GM23338 (cell line): ENCODE measurements around the gene PSPC1. TPM values are rescaled to one million over a fixed set of nuclear protein-coding genes. Genes with fewer than 3 reads are reported as not detected.

Experiments used
- ATAC-seq: fragments of 200-7000 bp; cut with Tn5 transposase; 3 replicates; pipeline ENCODE4 v1.9.1; 2020
- DNase-seq: peaks from one replicate; pipeline ENCODE4 v3.0.0-alpha.2; 2015; ENCODE audit warnings: low spot score
- H2AFZ ChIP-seq: fragments of 200-600 bp; sonication (generic); 2 replicates; pipeline ENCODE4 v1.8.0; 2016; ENCODE audit warnings: antibody characterized with exemption, mild to moderate bottlenecking, moderate library complexity
- H3F3A ChIP-seq: fragments of 200-600 bp; sonication (generic); replicated peaks from 2 replicates; pipeline ENCODE4 v1.8.0; 2017; ENCODE audit warnings: antibody characterized with exemption, mixed run types, low read depth
- H3K27ac ChIP-seq: fragments of 200-600 bp; sonication (generic); 2 replicates; pipeline ENCODE4 v1.6.1; 2016; ENCODE audit warnings: low read depth
- H3K27me3 ChIP-seq: fragments of 200-600 bp; sonication (generic); 2 replicates; pipeline ENCODE4 v1.8.0; 2016; ENCODE audit warnings: mild to moderate bottlenecking, mixed run types, moderate library complexity; ENCODE audit not compliant: insufficient read depth
- H3K36me3 ChIP-seq: fragments of 200-600 bp; sonication (generic); 2 replicates; pipeline ENCODE4 v1.8.0; 2016; ENCODE audit warnings: mild to moderate bottlenecking; ENCODE audit not compliant: insufficient read depth
- H3K4me1 ChIP-seq: fragments of 200-600 bp; sonication (generic); 2 replicates; pipeline ENCODE4 v1.8.0; 2016; ENCODE audit warnings: mild to moderate bottlenecking, moderate library complexity; ENCODE audit not compliant: insufficient read depth
- H3K4me2 ChIP-seq: fragments of 200-600 bp; sonication (generic); 2 replicates; pipeline ENCODE4 v1.7.1; 2017; ENCODE audit warnings: mixed run types
- H3K4me3 ChIP-seq: fragments of 200-600 bp; sonication (generic); 2 replicates; pipeline ENCODE4 v1.6.1; 2016; ENCODE audit warnings: mixed run types
- H3K79me2 ChIP-seq: fragments of 200-600 bp; sonication (generic); replicated peaks from 2 replicates; pipeline ENCODE4 v1.8.0; 2017; ENCODE audit warnings: mild to moderate bottlenecking; ENCODE audit not compliant: insufficient read depth
- H3K9me2 ChIP-seq: fragments of 200-600 bp; sonication (generic); 2 replicates; pipeline ENCODE4 v1.8.0; 2017; ENCODE audit not compliant: insufficient read depth
- H4K20me1 ChIP-seq: fragments of 200-600 bp; sonication (generic); replicated peaks from 2 replicates; pipeline ENCODE4 v1.8.0; 2017; ENCODE audit warnings: mild to moderate bottlenecking; ENCODE audit not compliant: insufficient read depth
- H3K27ac Mint-ChIP-seq: 2 replicates; pipeline ENCODE4 v1.8.0; 2020; ENCODE audit warnings: inconsistent platforms, mild to moderate bottlenecking, moderate library complexity, mixed read lengths
- H3K27me3 Mint-ChIP-seq: 3 replicates; pipeline ENCODE4 v1.8.0; 2022; ENCODE audit warnings: low read depth, mild to moderate bottlenecking, moderate library complexity, mixed read lengths, inconsistent platforms; ENCODE audit not compliant: insufficient read depth, poor library complexity
- H3K36me3 Mint-ChIP-seq: 3 replicates; pipeline ENCODE4 v1.8.0; 2021; ENCODE audit warnings: low read depth, mild to moderate bottlenecking, inconsistent platforms, moderate library complexity, mixed read lengths
- H3K4me1 Mint-ChIP-seq: 3 replicates; pipeline ENCODE4 v1.8.0; 2020; ENCODE audit warnings: mild to moderate bottlenecking, inconsistent platforms, mixed read lengths
- H3K4me3 Mint-ChIP-seq: 3 replicates; pipeline ENCODE4 v1.8.0; 2021; ENCODE audit warnings: moderate library complexity, mild to moderate bottlenecking, inconsistent platforms, mixed read lengths
- H3K9me3 Mint-ChIP-seq: 3 replicates; pipeline ENCODE4 v1.8.0; 2020; ENCODE audit warnings: moderate library complexity, mild to moderate bottlenecking, inconsistent platforms, mixed read lengths
- CREB1 ChIP-seq: fragments of 250-450 bp; sonication (Bioruptor Pico); IDR thresholded peaks from 2 replicates; pipeline ENCODE4 v1.5.0; 2020; ENCODE audit warnings: low read depth, mild to moderate bottlenecking, moderate library complexity
- CTCF ChIP-seq, 2 experiments: fragments of 200-600 bp in 1 of 2; sonication (generic) in 1 of 2; conservative IDR thresholded peaks; 2 replicates each; pipeline versions ENCODE4 v1.5.1 to v1.6.1; 2016 to 2017; ENCODE audit warnings: antibody characterized with exemption in 2 of 2, low read depth in 2 of 2, mild to moderate bottlenecking in 2 of 2, moderate library complexity in 1 of 2
- EZH2 ChIP-seq: fragments of 200-600 bp; sonication (generic); IDR thresholded peaks from one replicate; pipeline ENCODE4 v1.8.0; 2017; ENCODE audit warnings: antibody characterized with exemption, mild to moderate bottlenecking, low read depth; ENCODE audit not compliant: unreplicated experiment
- JUNB ChIP-seq: IDR thresholded peaks from one replicate; pipeline ENCODE4 v1.6.1; 2016; ENCODE audit warnings: antibody characterized with exemption; ENCODE audit not compliant: unreplicated experiment
- NANOG ChIP-seq: IDR thresholded peaks from 2 replicates; pipeline ENCODE4 v1.6.1; 2016; ENCODE audit warnings: antibody characterized with exemption, borderline replicate concordance
- POLR2AphosphoS5 ChIP-seq: IDR thresholded peaks from 2 replicates; pipeline ENCODE4 v1.6.1; 2016; ENCODE audit warnings: antibody characterized with exemption, low read depth
- REST ChIP-seq: IDR thresholded peaks from one replicate; pipeline ENCODE4 v1.6.1; 2018; ENCODE audit warnings: antibody characterized with exemption; ENCODE audit not compliant: unreplicated experiment
- STAT1 ChIP-seq: IDR thresholded peaks from one replicate; pipeline ENCODE4 v1.6.1; 2016; ENCODE audit warnings: antibody characterized with exemption; ENCODE audit not compliant: unreplicated experiment
- ZNF114 ChIP-seq: fragments of 250-450 bp; sonication (Bioruptor Pico); IDR thresholded peaks from 2 replicates; pipeline ENCODE4 v1.5.0; 2020; ENCODE audit warnings: mild to moderate bottlenecking, moderate library complexity
- ZNF331 ChIP-seq: fragments of 250-450 bp; sonication (Bioruptor Pico); IDR thresholded peaks from 2 replicates; pipeline ENCODE4 v1.5.0; 2020; ENCODE audit warnings: low read depth, mild to moderate bottlenecking, moderate library complexity
- ZNF462 ChIP-seq: fragments of 250-450 bp; sonication (Bioruptor Pico); IDR thresholded peaks from 2 replicates; pipeline ENCODE4 v1.5.0; 2020; ENCODE audit warnings: mild to moderate bottlenecking, moderate library complexity
- polyA plus RNA-seq: library from polyadenylated mRNA; unstranded; fragments of >200 nt; fragmentation: Nextera tagmentation; extraction: Ambion mirVana; gene quantifications from 2 replicates; pipeline ENCODE4 v1.2.1, GENCODE V29; 2016
- total RNA-seq: library from RNA; depleted of rRNA; stranded (reverse); fragments of >200 nt; shearing (Covaris generic); gene quantifications from 2 replicates; pipeline ENCODE4 v1.2.3, GENCODE V29; 2014

PSPC1 gene
- total and polyA plus RNA-seq, 2 experiments from 2014 or later = 38.2 to 80.2 TPM

DNA sequence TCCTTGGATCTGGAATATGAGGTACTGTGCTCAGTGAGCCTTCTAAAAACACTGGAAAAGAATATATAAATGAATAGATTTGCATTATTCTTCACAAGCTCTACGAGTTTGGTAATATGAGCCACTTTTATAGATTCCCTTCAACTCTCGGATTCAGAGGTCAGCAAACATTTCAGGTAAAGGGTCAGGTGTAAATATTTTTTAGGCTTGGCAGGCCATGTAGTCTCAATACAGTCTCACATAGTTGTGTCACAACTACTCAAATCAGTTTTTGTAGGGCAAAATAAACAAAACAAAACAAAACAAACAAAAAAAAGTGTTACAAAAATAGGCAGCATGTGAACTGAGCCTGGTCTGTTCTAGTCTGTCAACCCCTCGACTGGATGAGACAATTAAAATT lies 57.4 kb downstream of the PSPC1 start (continued):
- TF ChIP-seq CTCF (conservative IDR thresholded peaks at IDR 0.05; ENCODE audit: low read depth in 2 of 2) (no peak), JUNB (no peak), POLR2AphosphoS5 (no peak), ZNF331 (CRISPR knock-in tag) (no peak)

DNA sequence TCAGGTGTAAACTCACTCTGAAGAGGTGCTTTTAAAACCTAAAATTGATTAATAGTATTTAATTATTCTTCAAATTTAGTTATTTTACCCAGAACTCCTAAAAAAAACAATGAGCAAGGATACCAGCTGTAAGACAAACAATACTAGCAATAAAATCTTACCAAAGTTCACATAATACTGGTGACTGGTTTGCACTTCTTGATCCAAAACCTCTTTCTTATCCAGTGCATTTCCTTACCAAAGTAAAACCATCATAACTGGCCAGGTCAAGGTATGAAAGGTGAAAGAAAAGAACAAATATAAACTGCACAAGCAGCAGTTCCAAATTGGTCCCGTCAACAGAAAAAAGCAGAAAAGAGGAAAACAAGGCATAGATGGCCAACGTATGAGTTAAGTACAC lies 62.7 kb downstream of the PSPC1 start:
- no peaks in the 10 kb centered on the region for H3F3A ChIP-seq
- no peak overlapping the region for H3K4me2 ChIP-seq
- H3K4me3 ChIP-seq = no peak overlapping the region
- peaks cover 7% of the 10 kb centered on the region; the same call in 1 of the 2 replicates for H4K20me1 ChIP-seq
- TF ChIP-seq NANOG (no peak), CTCF (conservative IDR thresholded peaks at IDR 0.05; ENCODE audit: low read depth in 2 of 2) (no peak), REST (no peak), ZNF462 (no peak), ZNF114 (CRISPR knock-in tag) (no peak), CREB1 (CRISPR knock-in tag) (no peak), EZH2 (no peak), ZNF331 (CRISPR knock-in tag) (no peak), STAT1 (no peak)
- ATAC-seq (no peak), DNase-seq (no peak)
- no peaks in the 10 kb centered on the region for H3K9me2 ChIP-seq
- no peak overlapping the region for H3K4me3 Mint-ChIP-seq
- H2AFZ ChIP-seq = no peak overlapping the region
- H3K36me3 ChIP-seq = no peaks in the 10 kb centered on the region
- no peaks in the 10 kb centered on the region for H3K9me3 Mint-ChIP-seq
- H3K79me2 ChIP-seq = peaks cover 63% of the 10 kb centered on the region
- H3K27ac Mint-ChIP-seq = no peak overlapping the region
- H3K27me3 Mint-ChIP-seq = peaks cover 2% of the 10 kb centered on the region
- no peaks in the 10 kb centered on the region; the same call in 2 of the 3 replicates for H3K4me1 Mint-ChIP-seq
- H3K27me3 ChIP-seq = no peaks in the 10 kb centered on the region
- H3K36me3 Mint-ChIP-seq = peaks cover 23% of the 10 kb centered on the region
- H3K4me1 ChIP-seq = no peaks in the 10 kb centered on the region
- H3K27ac ChIP-seq = no peak overlapping the region
